GM18867 (cell line): ENCODE measurements around the gene MYOM1.

Experiments used
- ATAC-seq: cut with Tn5 transposase; IDR thresholded peaks from one replicate; pipeline ENCODE4 v1.9.1; 2021; ENCODE audit warnings: mild to moderate bottlenecking, moderate library complexity; ENCODE audit not compliant: unreplicated experiment

The MYOM1 gene

GRCh38 chr18:3120356-3120755, 99.4 kb downstream of the MYOM1 start:
- no peak for ATAC-seq

GRCh38 chr18:3119401-3120341, 100.1 kb downstream of the MYOM1 start:
- ATAC-seq: no peak

DNA sequence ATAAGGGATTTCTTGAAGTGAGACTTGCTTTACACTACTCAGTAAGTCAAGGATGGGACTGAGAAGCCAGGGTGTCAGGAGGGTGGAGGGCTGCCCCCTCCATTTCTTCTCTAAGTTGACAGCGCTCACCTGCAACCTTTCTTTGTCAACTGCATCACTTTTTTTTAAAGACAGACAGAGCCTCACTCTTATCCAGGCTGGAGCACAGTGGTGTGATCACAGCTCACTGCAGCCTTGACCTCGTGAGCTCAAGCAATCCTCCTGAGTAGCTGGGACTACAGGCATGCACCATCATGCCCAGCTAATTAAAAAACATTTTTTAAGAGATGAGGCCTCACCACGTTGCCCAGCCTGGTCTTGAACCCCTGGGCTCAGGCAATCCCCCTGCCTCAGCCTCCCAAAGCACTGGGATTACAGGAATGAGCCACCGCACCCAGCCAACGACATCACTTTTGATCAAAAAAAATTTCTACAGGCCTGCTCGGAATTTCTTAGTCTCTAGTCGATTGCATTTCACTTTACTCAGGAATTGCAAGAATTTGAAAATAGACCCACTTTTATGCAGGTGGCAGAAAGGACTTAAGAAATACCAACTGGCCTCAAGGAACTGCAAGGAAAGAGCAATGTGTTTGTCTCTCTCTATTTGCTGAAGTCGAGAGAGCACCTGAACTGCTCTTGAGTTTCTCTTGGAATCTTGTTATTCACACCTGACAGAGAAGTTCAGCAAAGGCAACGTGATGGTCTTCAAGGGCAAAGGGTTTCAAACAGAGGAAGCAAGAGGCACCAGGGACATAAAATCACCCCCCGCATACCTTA, 101.4 kb downstream of the MYOM1 start:
- no peak for ATAC-seq

DNA sequence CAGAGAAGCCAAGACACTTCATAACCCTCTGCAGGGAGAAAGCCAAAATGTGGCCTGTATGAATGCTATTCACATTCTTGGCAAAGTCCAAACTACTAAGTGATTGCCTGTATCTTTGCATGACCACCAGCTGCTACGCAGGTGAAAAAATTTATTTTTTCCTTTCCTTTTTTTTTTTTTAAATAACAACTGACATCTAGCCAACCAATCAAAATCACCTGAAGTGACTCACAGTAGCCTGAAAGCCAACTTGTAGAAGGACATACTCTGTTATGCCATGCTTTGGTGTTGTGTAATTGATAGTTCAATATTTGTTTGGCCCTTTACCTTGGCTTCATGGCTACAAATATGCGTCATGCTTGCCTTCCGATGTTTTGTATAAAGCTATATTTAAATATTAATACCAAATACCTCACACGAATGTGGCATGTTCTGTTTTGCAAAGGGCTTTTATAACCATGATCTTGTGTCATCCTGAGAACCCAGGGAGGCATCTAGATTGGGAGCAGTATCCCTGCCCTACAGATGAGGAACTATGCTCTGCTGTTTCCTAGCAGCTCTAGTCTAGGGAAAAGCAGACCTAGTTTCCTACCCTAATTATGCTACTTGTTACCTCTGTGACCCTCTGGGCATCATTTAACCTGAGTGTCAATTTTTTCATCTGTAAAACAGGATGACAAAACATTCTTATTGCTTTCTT, 102.1 kb downstream of the MYOM1 start:
- ATAC-seq: no peak

DNA sequence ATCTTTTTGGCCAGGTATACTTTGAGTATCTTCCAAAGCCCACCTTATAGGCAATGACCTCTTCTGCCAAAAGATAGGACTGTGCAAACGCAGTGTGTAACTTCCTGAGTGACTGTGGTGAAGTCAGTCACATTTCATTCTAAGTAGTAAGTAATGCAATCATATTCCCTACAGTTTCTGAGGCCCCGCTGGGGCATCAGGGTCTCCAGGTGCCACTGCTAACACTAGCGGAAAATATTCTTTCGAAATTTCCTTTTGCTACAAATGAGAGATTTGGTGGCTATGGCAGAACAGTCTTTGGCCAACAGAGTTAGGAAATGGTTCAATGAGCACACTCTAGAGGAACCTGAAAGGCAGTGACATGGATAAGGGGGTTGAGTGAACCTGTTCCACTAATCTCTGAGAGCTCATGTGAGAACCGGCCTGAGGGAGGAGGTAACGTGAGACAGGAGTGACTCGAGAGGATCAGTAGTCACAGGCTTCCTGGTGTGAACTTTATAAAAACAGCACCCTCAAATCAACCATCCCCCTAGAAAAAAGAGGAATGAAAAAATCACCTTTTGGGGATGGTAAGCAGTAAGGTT, 104.2 kb downstream of the MYOM1 start:
- no peak for ATAC-seq

GRCh38 chr18:3114451-3114850, 105.3 kb downstream of the MYOM1 start:
- ATAC-seq: no peak

DNA sequence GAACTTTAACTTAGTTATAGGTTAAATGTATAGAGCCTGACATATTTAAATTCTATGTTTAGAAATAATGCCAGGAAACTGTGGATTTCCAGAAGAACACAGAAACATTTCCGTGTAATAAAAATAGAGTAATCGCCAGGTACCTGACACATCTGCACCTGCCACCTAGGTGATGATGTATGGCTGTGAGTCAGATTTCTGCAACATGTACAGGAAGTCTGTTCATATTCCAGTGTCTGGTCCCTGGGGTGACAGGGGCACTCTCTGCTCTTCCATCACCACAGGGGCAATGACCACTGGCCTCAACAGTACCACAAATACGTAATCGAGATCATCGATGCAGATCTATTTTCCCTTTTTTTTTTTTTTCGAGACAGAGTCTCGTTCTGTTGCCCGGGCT, 105.7 kb downstream of the MYOM1 start:
- ATAC-seq: no peak

GRCh38 chr18:3111523-3112240, 108.1 kb downstream of the MYOM1 start:
- no peak for ATAC-seq

DNA sequence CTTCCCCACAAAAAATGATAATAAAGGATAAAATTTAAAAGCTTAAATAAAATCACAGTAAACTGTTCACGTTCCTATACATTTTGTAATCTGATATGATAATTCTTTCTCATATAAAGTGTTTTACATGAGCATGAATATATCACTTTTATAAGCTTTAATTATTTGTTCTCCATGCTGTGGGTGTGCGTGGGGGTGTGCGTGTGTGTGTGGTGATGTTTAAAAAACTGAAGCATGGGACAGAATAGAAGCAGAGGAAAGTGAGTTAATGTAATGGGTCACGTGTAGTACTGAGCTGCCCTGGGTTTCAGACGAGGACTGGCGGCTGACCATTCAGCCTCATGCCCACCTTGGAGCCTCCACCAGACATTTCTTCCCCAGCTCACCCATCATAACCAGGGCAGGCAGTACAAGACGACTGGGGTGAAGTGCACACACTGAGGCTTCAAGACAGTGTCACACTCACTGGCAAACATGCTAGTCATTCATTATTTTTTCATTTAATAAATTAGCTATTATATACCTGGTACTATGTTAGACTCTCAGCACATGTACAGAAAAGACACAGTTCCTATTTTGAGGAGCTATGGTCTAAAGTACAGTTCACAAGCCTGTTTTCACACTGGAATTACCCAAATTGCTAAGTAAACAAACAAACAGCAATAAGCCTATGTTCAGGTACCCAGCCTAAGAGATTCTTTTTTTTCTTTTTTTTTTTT, 109.6 kb downstream of the MYOM1 start:
- ATAC-seq: no peak

DNA sequence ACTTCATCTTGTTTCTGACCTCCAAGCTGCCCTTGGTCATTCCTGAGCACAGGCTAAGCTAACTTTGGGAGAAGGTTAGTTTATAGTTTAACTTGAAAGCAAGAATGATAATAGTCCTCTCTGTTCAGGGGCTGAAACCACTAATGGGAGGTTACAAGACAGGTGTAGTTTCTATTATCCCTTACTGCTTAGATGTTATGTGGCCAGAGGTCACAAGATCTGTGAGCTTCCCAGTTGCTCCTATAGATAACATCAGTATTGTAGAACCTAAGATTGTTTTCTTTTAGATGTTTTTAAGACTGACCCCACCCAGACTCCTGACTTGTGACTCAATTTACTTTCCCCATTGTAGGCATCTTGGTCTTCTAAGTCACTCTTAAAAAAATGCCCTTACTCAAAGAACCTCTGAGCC, 112.0 kb downstream of the MYOM1 start:
- peak; percentile 61 for ATAC-seq

DNA sequence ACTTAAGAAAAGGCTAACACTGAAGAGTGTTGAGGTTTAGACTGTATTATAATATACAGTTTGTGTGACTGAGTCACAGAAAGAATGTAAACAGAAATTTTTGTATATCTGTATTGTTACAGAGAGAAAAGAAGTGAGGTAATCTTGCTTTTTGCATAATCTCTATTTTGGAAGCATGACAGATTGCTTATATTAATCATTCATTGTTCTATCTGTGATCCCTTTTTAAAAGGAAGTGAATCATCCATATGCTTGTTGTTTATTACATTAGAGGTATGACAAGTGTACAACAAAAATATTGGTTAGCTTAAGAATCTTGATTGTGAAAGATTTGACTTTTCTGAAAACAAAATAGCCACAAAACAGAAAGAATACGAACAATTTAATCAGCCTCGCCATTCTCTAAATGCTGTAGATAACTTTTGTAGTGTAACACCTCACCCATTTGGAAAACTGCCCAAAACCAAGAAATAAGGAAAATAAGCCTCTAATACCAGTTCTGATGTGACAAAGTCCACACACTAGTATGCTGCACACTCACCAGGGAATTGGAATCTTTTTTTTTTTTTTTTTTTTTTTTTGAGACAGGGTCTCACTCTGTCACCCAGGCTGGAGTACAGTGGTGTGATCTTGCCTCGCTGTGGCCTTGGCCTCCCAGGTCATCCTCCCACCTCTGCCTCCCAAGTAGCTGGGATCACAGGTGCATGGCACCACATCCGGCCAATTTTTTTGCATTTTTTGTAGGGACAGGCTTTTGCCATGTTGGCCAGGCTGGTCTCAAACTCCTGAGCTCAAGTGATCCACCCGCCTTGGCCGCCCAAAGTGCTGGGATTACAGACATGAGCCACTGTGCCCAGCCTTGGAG, 115.3 kb downstream of the MYOM1 start:
- no peak for ATAC-seq

DNA sequence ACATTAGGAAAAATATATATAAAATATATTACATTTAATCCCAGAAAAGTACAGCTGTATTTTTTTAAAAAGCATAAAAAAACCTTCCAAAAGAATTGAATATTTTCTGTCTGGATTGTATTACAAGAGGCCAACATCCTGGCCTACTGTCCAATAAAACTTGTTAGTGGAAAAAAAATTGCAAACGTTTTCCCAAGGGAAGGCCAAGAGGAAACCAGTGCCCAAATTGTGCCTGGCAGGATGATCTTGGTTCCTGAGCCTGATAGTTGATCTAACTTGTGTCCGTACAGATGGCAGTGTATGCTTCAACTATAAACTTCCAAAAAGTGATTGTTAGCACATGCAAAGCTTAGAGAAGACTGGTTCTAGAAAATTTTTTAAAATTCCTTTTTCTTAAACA, 116.2 kb downstream of the MYOM1 start:
- no peak for ATAC-seq

DNA sequence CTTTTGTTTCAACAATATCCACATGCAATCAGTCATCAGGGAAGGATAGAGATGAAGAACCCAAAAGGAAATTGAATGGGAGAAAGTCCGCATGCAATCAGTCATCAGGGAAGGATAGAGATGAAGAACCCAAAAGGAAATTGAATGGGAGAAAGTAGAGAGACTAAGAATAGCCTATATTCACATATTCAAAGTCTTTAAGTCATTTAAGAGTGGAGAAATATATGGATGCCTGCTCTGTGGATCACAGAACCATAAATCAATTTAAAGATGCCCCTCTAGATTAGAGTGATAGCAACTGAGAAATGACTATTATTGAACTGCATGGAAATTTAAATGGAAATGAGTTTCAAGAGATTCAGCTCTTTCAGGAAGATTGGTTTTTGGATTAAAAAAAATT, 116.8 kb downstream of the MYOM1 start:
- ATAC-seq: no peak

DNA sequence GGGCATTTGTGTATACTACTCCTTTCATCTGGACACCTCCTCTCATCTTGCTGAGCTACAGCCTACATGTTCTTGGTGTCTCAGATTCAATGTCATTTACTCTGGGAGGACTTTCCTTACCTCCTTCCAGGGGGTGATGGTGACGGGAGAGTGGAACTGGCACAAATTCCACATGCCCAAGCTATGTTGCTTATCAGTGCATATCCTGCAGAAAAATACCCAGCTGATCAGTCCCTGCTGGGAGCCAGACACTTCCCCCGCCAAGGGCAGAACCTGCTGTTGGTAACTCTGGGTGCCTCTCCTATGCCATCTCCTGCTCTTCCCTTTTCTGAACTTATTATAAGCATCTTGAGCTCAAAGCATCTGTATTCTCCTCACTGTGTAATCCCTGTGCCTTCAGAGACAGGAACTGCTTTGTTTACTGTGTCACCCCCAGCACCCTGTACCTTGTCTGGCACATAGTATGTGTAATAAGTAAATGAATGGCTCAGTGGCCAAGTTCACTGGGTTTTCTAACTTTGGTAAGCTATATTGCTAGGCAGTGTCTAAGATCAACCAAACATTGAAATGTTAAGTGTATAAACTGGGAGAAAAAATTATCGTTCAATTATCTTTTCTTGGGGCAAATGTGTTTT, 119.2 kb downstream of the MYOM1 start:
- no peak for ATAC-seq

DNA sequence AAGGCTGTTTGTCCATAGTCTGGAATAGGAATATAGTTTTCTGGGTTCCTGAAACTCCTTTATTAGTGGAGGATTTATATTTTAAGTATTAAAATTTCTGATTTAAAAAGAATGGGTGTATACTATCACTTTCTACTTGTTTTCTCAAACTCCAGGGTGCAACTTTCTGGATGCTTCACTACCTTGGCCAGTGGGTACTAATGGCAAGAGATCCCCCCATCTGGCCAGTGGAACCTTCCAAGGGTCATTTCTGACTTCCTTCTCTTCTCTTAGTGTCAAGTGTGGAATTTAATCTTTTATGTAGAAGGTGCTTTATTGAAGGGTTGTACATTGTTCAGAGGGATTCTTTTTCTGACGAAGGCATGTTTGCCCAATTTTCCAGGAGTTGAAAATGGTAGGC, 120.4 kb downstream of the MYOM1 start:
- no peak for ATAC-seq

GRCh38 chr18:3097082-3097481, 122.7 kb downstream of the MYOM1 start:
- ATAC-seq: no peak

DNA sequence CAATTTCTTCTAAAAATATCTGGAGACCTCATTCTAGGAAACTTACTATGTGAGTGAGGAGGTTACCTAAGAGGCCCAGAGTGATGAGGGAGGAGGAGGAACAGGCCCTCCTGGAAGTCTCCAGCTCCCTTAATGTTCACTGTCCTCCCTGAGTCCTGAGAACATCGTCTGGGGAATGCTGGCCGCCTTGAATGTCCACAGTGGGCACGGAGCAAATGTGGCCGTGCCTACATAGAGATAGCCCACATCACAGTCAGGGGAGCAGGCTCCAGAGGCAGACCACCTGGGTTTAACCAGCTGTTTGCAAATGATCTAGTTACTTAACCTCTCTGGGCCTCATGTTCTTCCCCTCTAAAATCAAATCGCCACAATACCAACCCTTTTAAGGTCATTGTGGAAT, 123.8 kb downstream of the MYOM1 start:
- ATAC-seq: no peak

DNA sequence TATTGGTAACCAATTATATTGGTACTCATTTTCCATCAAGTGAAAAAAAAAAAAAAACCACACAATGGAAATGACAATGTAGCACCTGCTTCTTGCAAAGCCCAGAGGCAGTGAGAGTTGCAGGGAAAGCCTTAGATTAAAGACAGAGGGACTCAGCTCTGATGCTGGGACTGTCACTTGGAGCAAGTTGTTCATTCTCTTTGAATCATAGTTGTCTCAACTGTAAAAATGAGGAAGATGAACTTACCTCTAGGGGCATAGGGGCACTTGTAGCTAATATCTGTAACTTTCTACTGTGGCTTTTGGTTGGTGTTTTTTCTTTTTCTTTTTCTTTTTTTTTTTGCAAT, 125.5 kb downstream of the MYOM1 start:
- ATAC-seq: no peak
